Stimulated activated CD8-positive, alpha-beta memory T cell treated with anti-CD3 and anti-CD28 coated beads, Interleukin-15, amount 100 ng/mL, for 4 hours (primary cell): ENCODE results near the gene GPC5.

Source experiments
- DNase-seq, 2 donors: peaks; one replicate each; pipeline ENCODE4 v3.0.0-alpha.2; 2020; ENCODE audit warnings: low read depth in 2 of 2

GPC5 gene

GRCh38 chr13:91978571-91978970, 580.1 kb downstream of the GPC5 start:
- no peak for DNase-seq

GRCh38 chr13:91986761-91987483, 588.5 kb downstream of the GPC5 start:
- DNase-seq = no peak

- no peak for DNase-seq
These were observed 589.9 kb downstream of the GPC5 start for GRCh38 chr13:91988331-91988730.

DNA sequence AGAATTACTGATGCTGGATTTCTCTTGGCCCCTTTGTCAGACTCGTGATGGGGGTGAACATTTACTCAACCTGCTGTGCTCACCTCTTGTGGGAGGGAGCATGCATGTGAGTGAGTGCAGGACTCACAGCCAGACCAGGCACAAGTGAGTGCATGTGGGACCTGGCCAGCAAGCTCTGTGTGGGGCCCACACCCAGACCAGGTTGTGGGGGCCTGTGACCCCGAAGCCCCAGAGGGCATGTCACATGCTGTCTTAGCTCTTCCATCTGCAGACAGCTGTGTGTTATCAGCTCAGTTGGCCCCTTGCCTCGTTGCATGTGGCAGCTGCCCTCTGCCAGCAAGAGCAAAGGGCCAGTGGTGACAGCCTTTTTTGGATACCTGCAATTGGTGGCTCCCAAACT, 614.4 kb downstream of the GPC5 start:
- DNase-seq = no peak

- no peak for DNase-seq
These were observed 619.3 kb downstream of the GPC5 start for GRCh38 chr13:92017737-92018136.

DNA sequence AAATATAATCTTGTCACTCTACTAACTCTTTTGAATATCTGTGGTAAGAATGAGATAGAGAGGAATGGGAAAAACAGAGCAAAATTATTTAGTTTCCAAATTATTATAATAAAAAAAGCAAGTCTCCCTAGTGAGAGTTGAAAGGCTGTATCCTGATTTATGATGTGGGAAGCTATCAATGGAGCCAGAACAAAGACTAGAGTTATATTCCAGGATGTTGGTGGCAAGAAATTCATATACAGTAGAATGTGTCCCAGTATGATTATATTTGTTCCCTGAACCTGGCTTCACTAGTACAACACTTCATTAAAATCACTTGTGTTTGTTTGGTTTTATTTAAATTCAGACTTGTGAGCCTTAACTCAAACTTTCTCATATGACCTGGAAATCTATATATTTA, 630.3 kb downstream of the GPC5 start:
- DNase-seq = no peak

DNA sequence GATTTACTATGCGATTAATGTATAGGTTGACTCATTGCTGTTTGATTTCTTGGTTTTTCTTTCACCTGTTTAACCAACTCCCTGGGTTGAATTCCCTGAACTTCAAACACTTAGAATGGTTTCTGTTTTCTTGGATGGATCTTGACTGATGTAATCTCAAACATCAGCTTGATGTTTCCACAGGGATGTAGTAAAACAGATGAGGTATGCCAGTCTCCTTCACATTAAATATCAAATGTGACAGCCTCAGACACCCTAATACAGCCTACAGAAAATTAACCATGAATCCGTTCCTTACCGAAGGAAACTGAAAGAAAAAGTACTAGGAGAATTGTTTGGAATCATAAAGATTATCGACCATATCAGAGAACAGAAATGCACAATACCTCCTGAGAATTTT, 631.2 kb downstream of the GPC5 start:
- DNase-seq = no peak

GRCh38 chr13:92038905-92039304, 640.5 kb downstream of the GPC5 start:
- DNase-seq = no peak

DNA sequence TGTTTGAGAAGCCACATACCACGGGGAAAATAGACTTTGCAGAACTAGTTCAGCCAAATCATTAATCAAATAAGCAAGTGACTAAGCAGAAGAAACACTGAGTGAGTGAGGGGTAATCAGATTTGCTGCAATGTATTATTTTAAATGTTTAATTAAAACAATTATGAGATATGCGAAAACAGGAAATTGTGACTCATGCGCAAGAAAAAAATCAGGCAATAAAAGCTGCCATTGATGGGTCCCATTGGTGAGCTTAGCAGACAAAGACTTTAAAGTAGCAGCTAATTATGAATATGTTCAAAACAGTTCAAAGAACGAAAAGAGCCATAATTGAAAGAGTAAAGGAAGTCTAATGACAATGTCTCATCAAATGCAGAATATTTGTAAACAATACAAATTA, 644.1 kb downstream of the GPC5 start:
- DNase-seq = no peak

DNA sequence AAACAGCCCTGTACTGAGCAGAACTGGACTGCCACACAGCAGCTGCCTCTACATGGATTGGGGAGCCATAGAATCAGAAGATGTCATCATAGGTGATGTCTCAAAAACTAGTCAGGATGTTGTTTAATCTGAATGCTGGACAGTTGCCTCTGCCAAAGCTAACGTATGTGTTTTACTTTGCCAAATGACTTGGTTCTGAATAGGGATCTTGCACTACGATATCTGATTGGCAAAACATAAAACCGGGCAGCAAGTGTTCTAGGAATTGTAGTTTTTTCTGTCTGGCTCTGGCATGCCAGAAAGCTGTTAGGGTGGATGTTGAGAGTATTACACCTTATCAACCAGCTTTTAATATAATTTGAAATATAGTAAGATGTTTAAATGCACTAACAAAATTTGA, 645.9 kb downstream of the GPC5 start:
- DNase-seq = no peak

DNA sequence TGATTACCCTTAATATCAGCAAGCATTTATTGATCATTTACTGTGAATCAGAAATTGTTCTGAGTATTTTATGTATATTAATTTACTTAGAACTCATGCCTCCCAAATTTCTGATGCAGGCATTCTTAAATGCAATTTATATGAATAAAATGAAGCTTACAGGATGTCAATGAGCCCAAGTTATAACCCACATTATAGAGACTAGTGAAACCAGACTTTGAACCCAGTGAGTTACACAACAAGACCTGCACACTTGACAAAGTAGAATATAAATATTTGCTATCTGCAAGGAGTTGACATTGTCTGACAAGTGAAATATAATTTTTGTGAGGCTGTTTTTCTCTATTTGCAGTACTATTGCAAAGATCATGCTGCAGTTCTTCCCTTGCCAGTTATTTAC, 656.0 kb downstream of the GPC5 start:
- DNase-seq = no peak

GRCh38 chr13:92074658-92075057, 676.2 kb downstream of the GPC5 start:
- DNase-seq = no peak

DNA sequence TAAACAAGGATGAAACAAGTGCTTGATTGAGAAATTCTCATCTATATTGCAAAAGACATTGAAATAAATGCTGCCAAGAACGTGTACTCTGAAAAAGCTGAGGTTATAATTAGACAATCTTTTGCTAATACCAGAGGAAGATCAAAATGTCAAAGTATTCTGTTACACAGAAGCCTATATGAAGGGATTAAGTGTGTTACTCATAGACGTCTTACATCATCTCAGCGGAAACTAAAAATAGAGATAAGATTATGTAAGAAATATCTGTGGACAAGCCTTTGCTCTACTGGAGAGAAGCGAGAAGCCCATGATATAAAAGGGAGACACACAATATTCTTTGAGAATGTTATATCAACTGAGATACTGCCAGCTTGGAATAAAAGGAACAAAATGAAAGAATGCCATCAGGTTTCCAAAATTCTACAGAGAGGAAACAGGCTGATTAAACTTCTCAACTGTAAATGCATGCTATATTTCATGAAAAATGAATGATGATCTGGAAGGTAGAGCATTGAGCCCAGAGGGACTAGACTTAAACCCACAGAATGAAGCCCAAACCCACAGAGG, 699.0 kb downstream of the GPC5 start:
- no peak for DNase-seq

GRCh38 chr13:92101801-92102200, 703.4 kb downstream of the GPC5 start:
- no peak for DNase-seq

DNA sequence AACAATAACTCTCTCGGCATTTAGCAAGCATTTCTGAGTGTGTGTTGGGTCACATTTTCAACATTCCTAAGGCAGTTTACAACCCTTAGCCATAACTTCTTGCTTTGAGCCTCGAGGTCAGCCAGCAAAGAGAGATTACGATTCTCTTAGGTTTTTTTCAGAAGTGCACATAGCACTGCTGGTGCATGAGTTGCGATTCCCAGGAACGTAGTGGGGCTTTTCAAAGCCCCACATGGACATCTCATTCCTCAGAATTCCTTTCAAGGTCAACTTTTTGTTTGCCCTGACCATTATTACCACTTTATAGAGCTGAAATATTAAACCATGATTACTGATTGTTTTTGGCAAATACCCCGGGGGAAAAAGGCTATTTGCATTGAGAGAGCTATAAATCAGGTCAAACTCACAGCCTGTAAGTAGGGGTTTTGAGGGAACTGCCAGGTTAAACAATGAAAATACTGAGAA, 705.3 kb downstream of the GPC5 start:
- DNase-seq = no peak

GRCh38 chr13:92122186-92122853, 723.9 kb downstream of the GPC5 start:
- no peak for DNase-seq

DNA sequence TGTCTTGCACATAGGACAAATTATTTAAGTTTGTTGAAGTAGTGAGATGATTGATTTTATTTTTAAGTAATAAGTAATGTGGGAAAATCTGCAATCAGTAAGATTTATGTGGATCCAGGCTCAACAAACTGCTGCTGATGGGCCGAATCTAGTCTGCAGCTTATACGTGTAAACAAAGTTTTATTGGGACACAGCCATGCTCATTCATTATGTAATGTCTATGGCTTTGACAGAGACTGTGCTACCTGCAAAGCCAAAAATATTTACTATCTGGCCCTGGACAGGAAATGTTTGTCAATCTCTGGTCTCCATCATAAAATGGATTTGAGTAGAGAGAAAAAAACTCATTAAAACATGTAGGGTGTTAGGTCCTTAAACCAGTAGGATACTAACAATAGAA, 728.0 kb downstream of the GPC5 start:
- no peak for DNase-seq

DNA sequence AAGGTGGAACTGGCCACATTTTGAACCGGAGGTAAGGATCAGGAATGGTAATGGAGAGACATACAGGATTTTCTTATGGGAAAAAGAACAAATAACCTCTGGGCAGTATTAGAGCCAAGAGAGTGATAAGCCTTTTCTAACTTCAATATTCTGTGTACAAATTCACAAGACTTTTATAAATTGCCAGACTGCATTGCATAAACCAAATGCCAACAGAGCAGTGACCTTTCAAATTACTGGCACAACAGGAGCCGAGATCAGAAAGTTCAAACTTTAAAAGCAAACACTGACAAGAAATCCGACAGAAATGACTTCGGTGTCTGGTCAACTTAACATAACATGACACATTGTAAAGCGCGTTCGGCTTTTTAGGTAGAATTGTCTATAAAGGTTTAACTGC, 737.1 kb downstream of the GPC5 start:
- no peak for DNase-seq

- DNase-seq = no peak
These were observed 738.2 kb downstream of the GPC5 start for GRCh38 chr13:92136449-92137155.

DNA sequence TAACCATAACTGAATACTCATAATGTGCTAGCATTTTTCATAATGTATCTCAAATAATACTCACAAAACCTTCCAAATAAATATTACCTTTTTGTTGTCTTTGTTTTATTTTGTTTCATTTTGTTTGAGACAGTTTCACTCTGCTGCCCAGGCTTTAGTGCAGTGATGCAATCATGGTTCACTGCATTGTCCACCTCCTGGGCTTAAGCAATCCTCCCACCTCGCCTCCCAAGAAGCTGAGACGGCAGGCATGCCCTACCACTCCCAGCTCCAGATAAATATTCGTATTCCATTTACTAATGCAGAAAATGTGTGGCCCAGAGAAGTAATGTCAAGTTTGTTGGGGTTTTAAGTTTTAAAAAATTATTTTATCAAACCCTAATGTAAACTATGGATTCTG, 739.1 kb downstream of the GPC5 start:
- DNase-seq = no peak

- DNase-seq = no peak
These were observed 745.3 kb downstream of the GPC5 start for GRCh38 chr13:92143766-92144165.

DNA sequence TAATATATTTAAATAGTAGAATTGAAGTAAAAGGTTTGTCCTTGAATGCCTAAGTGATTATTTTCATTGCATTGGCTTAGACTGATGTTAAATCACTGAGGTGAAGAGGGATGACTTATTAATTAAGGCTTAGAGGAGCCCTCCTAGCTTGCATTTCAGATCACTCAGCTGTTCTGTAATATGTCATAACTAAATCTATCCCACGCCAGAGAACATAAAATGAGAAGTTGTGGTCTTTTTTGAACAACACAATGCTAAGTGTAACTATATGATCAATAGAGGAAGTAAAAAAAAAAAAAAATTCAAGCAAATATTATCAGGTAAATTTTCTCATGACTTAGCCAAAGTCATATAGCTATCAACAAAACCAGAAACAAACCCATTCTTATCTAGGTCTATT, 752.2 kb downstream of the GPC5 start:
- no peak for DNase-seq

DNA sequence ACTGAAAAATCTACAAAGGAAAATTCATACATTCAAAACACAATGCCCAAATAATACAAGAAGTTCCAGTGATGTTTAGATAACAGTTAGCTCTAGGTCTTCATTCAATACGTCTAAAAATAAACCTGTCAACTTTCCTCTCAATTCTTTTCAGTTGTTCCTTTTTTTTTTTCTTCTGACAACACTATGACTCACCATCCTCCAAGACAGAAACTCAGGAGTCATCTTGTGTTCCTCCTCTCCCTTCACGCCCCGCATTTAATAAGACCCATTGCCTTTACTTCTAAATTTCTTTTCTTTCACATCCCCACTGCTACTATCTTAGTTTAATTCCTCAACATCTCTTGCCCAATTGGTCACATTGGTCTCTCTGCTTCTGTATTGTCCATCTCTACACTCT, 759.9 kb downstream of the GPC5 start:
- no peak for DNase-seq
